ENCODE measurements around the gene RNF115. TPM values are rescaled to one million over a fixed set of nuclear protein-coding genes. Genes with fewer than 3 reads are reported as not detected.
"Not testable (repeated sequence)": the region's sequence is repeated elsewhere in the genome, so short reads cannot be mapped to it uniquely, and the experiment has no call there.

Gene RNF115
- total RNA-seq, 1 experiment from 2014 or later = 17.5 TPM

DNA sequence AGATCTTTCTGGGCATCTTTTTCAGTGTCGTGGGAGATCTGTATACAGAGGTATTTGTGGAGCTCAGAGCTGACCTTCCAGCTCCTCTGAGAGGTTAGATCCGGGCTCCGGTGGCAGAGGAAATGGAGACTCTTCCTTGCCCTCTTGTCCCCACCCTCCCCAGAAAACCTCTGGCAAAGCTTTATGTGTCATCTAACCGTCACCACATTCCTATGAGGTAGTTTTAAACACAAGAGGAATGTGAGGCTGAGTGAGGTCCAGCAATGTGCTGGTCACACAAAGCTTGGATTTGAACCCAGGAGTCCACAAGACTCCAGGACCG, 103.4 kb downstream of the RNF115 start:
- Histone ChIP-seq H3K9me3 (no peaks in the 10 kb centered on the region), H3K27me3 (replicated peaks; ENCODE audit: control insufficient read depth, insufficient read depth, low read length) (no peaks in the 10 kb centered on the region), H3K4me1 (peaks cover 33% of the 10 kb centered on the region), H3K36me3 (ENCODE audit: control insufficient read depth, insufficient read depth, low read length) (no peaks in the 10 kb centered on the region), H3K4me3 (ENCODE audit: low read depth, low read length) (no peak overlapping the region)
- Mint-ChIP-seq H3K4me3 (ENCODE audit: unreplicated experiment) (no peak overlapping the region), H3K9me3 (ENCODE audit: unreplicated experiment) (no peaks in the 10 kb centered on the region), H3K36me3 (ENCODE audit: insufficient read depth, unreplicated experiment) (peaks cover 7% of the 10 kb centered on the region), H3K4me1 (ENCODE audit: low read depth, unreplicated experiment) (peaks cover 42% of the 10 kb centered on the region), H3K27me3 (ENCODE audit: insufficient read depth, unreplicated experiment) (no peaks in the 10 kb centered on the region), H3K27ac (ENCODE audit: unreplicated experiment) (peak overlapping the region; percentile 69)
- ChIA-PET POLR2A (interaction anchor here (1.2 kb wide), 1 partner anchor 9 kb away, joined by 5 read pairs; no protein-coding TSS in a partner anchor), CTCF (interaction anchor here (0.7 to 2.3 kb wide), 5 partner anchors 9 to 289 kb away, joined by 3 to 13 read pairs (median 5); partner anchors contain the start of genes NUDT17 and PDZK1)
- DNase-seq = no peak
- intact Hi-C loops (cut with micrococcal nuclease; ENCODE audit: unreplicated experiment) = no loop called here
- TF ChIP-seq, protein P1, sequence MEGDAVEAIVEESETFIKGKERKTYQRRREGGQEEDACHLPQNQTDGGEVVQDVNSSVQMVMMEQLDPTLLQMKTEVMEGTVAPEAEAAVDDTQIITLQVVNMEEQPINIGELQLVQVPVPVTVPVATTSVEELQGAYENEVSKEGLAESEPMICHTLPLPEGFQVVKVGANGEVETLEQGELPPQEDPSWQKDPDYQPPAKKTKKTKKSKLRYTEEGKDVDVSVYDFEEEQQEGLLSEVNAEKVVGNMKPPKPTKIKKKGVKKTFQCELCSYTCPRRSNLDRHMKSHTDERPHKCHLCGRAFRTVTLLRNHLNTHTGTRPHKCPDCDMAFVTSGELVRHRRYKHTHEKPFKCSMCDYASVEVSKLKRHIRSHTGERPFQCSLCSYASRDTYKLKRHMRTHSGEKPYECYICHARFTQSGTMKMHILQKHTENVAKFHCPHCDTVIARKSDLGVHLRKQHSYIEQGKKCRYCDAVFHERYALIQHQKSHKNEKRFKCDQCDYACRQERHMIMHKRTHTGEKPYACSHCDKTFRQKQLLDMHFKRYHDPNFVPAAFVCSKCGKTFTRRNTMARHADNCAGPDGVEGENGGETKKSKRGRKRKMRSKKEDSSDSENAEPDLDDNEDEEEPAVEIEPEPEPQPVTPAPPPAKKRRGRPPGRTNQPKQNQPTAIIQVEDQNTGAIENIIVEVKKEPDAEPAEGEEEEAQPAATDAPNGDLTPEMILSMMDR (IDR thresholded peaks at IDR 0.05; ENCODE audit: insufficient read depth in 1 of 2, low read depth in 1 of 2, low read length in 1 of 2, severe bottlenecking in 1 of 2, unreplicated experiment in 1 of 2) = no peak
- BruUV-seq (replicated peaks) = no TSS peak

DNA sequence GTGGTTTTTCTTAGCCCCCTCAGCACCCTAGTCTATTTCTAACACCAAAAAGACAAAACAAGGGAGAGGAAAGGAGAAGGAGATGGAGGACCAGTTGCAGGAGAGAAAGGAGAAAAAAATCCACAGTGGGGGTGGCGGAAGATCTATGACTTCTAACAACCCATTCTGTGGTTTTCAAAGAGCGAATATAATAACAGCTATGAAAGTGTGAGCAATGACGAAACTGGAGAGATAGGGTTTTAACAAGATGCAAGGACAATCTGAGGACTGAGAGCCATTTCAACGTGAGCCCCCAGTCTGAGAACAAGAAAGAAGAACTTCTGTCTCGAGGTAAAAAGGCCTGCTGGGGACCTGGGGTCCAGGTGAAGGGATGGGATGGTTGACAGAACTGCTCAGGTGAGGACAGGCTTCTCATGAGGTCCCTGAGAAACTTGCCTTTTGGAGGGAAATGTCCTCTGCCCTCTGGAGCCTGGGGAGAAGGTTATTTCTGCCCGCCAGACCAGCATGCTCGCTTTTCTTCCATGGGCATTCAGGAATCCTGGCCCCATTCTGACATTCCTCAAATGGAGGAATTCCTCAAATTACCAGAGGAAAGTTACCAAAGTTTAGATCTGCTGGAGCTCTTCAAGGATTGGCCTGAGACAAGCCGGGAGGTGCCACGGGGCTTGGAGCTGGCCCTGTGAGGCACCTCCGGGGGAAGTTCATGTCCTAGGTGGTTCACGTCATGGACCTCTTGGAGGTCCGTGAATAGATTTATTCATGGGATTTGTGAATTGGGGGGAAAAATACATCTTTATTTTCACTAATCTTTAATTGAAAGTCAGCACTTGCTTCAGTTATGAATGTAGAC, 104.4 kb downstream of the RNF115 start, which contains the start of gene CD160:
TSS of gene CD160 (plus strand) at position 270 of the 850 bp plus-strand sequence. CDS start 8,829 bp downstream, outside the sequence.
- Mint-ChIP-seq H3K27me3 (ENCODE audit: insufficient read depth, unreplicated experiment) (no peaks in the 10 kb centered on the region), H3K4me3 (ENCODE audit: unreplicated experiment) (no peak within 1 kb of the TSS), H3K27ac (ENCODE audit: unreplicated experiment) (peak within 1 kb of the TSS; percentile 69), H3K36me3 (ENCODE audit: insufficient read depth, unreplicated experiment) (peaks cover 7% of the 10 kb centered on the region), H3K4me1 (ENCODE audit: low read depth, unreplicated experiment) (peaks cover 50% of the 10 kb centered on the region), H3K9me3 (ENCODE audit: unreplicated experiment) (no peaks in the 10 kb centered on the region)
- Histone ChIP-seq H3K27me3 (replicated peaks; ENCODE audit: control insufficient read depth, insufficient read depth, low read length) (no peaks in the 10 kb centered on the region), H3K4me3 (ENCODE audit: low read depth, low read length) (no peak within 1 kb of the TSS), H3K36me3 (ENCODE audit: control insufficient read depth, insufficient read depth, low read length) (no peaks in the 10 kb centered on the region), H3K4me1 (peaks cover 42% of the 10 kb centered on the region), H3K9me3 (no peaks in the 10 kb centered on the region)
- ChIA-PET POLR2A (no interaction called here), CTCF (interaction anchor here (0.9 to 1.1 kb wide), 2 partner anchors 20 to 125 kb away, joined by 3 read pairs; partner anchors contain the start of gene NUDT17)
- no TSS peak for BruUV-seq (replicated peaks)
- DNase-seq = no peak
- intact Hi-C loops (cut with micrococcal nuclease; ENCODE audit: unreplicated experiment) = no loop called here
- TF ChIP-seq, protein P1 (IDR thresholded peaks at IDR 0.05; ENCODE audit: insufficient read depth in 1 of 2, low read depth in 1 of 2, low read length in 1 of 2, severe bottlenecking in 1 of 2, unreplicated experiment in 1 of 2) = no peak

DNA sequence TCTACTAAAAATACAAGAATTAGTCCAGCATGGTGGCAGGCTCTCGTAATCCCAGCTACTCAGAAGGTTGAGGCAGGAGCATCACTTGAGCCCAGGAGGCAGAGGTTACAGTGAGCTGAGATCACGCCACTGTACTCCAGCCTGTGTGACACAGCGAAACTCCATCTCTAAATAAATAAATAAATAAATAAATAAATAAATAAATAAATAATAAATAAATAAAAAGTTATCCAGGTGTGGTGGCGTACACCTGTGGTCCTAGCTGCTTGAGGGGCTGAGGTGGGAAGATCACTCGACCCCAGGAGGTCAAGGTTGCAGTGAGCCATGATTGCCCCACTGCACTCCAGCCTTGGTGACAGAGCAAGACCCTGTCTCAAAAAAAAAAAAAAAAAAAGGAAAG, 105.4 kb downstream of the RNF115 start:
- intact Hi-C loops (cut with micrococcal nuclease; ENCODE audit: unreplicated experiment); H3K4me3 ChIP-seq (ENCODE audit: low read depth, low read length); POLR2A ChIA-PET; H3K27me3 Mint-ChIP-seq (ENCODE audit: insufficient read depth, unreplicated experiment); CTCF ChIA-PET; H3K36me3 ChIP-seq (ENCODE audit: control insufficient read depth, insufficient read depth, low read length); DNase-seq; H3K27ac Mint-ChIP-seq (ENCODE audit: unreplicated experiment); H3K9me3 ChIP-seq; H3K36me3 Mint-ChIP-seq (ENCODE audit: insufficient read depth, unreplicated experiment); H3K4me3 Mint-ChIP-seq (ENCODE audit: unreplicated experiment); BruUV-seq (replicated peaks); H3K27me3 ChIP-seq (replicated peaks; ENCODE audit: control insufficient read depth, insufficient read depth, low read length); H3K9me3 Mint-ChIP-seq (ENCODE audit: unreplicated experiment): not testable (repeated sequence)
- peaks cover 52% of the 10 kb centered on the region for H3K4me1 ChIP-seq
- peaks cover 56% of the 10 kb centered on the region for H3K4me1 Mint-ChIP-seq (ENCODE audit: low read depth, unreplicated experiment)

Measured in Caco-2 (cell line).